Parathyroid adenoma (tissue), 2 donors: ENCODE data around the gene CIT.
A peak's percentile ranks its signal among the peaks of the same experiment; 100 is the strongest.

Source experiments
- H2AFZ ChIP-seq: fragments of 300-600 bp; sonication (generic); one replicate; pipeline ENCODE4 v1.7.0; 2017; ENCODE audit warnings: antibody characterized with exemption, mild to moderate bottlenecking
- H3K27ac ChIP-seq: fragments of 300-600 bp; sonication (generic); one replicate; pipeline ENCODE4 v1.7.0; 2017
- H3K27me3 ChIP-seq: fragments of 300-600 bp; sonication (generic); one replicate; pipeline ENCODE4 v1.7.0; 2017; ENCODE audit warnings: low read length; ENCODE audit not compliant: control insufficient read depth, insufficient read depth
- H3K36me3 ChIP-seq: fragments of 300-600 bp; sonication (generic); one replicate; pipeline ENCODE4 v1.7.0; 2017; ENCODE audit warnings: low read length; ENCODE audit not compliant: control insufficient read depth, insufficient read depth
- H3K4me1 ChIP-seq: fragments of 300-600 bp; sonication (generic); one replicate; pipeline ENCODE4 v1.7.0; 2017; ENCODE audit warnings: control low read depth
- H3K4me2 ChIP-seq: fragments of 300-600 bp; sonication (generic); one replicate; pipeline ENCODE4 v1.7.0; 2017; ENCODE audit warnings: low read length
- H3K4me3 ChIP-seq: fragments of 300-600 bp; sonication (generic); one replicate; pipeline ENCODE4 v1.7.0; 2017; ENCODE audit warnings: low read depth, low read length
- H3K79me2 ChIP-seq: fragments of 300-600 bp; sonication (generic); one replicate; pipeline ENCODE4 v1.7.0; 2017; ENCODE audit warnings: control low read depth
- H3K9ac ChIP-seq: fragments of 300-600 bp; sonication (generic); one replicate; pipeline ENCODE4 v1.7.0; 2017; ENCODE audit warnings: mild to moderate bottlenecking
- H3K9me3 ChIP-seq: fragments of 300-600 bp; sonication (generic); one replicate; pipeline ENCODE4 v1.7.0; 2017; ENCODE audit warnings: low read length; ENCODE audit not compliant: control insufficient read depth
- CTCF ChIP-seq: fragments of 300-600 bp; sonication (generic); IDR thresholded peaks from one replicate; pipeline ENCODE4 v1.7.0; 2017; ENCODE audit warnings: antibody characterized with exemption, mild to moderate bottlenecking
- donor health status: primary hyperparathyroidism.

The CIT gene

DNA sequence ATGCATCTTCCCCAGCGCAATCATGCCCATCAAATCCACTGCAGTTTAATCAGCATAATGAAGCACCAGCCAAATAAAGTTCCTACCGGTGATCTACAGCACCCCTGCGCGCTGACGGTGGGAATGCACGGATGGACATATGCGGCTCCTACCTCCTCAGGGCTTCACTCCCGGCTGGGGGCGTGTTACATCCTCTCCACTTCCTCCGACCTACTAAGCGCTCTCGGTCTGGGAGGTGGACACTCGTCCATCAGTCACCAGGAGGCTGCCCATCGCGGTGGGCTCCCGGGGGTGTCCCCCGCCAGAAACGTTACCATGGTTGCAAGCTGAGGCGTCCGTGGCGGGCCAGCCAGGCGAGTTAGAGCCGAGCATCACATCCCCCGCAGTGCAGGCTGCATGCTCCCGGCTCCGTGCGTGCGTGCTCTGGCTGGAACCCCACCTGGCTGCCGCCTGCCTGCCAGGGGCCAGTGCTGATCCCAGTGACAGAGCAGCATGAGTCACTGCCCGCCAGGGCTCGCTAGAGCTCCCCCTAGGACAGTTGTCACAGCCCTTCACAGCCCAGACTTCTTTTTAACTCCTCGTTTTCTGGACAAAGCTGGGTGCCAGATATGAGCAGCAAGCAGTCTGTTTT lies 73.0 kb downstream of the CIT start:
- Histone ChIP-seq H3K9ac (no peak overlapping the region), H3K36me3 (no peaks in the 10 kb centered on the region), H3K4me3 (no peak overlapping the region), H3K27ac (no peak overlapping the region), H3K79me2 (no peaks in the 10 kb centered on the region), H3K4me2 (no peak overlapping the region), H3K4me1 (peaks cover 11% of the 10 kb centered on the region), H2AFZ (peak overlapping the region; percentile 71), H3K27me3 (no peaks in the 10 kb centered on the region), H3K9me3 (no peaks in the 10 kb centered on the region)
- TF ChIP-seq CTCF, result peak; percentile 59

DNA sequence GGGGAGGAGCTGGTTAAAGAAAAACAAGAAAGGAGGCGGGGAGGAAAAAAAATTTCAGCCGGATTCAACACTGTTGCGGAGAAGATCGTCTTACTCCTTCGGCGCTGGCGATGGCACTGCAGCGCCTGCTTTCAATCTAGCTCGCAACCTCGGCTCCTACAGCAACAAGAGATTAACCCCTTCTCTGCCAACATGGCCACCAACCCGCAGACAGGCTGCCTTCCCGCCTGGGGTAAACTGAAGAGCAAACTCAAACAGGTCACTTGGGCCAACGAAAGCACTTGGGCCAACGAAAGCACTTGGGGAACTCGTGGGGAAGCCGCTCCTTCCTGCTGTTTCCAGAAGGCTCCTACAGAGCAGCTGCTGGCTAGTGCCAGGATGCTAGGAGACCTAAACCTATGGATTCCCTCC lies 73.7 kb downstream of the CIT start:
- Histone ChIP-seq H3K27ac (no peak overlapping the region), H3K4me1 (peaks cover 11% of the 10 kb centered on the region), H3K4me3 (peak overlapping the region; percentile 24), H3K9me3 (no peaks in the 10 kb centered on the region), H3K4me2 (peak overlapping the region; percentile 58), H3K36me3 (no peaks in the 10 kb centered on the region), H2AFZ (peak overlapping the region; percentile 71), H3K27me3 (no peaks in the 10 kb centered on the region), H3K9ac (no peak overlapping the region), H3K79me2 (no peaks in the 10 kb centered on the region)
- TF ChIP-seq CTCF, result no peak

DNA sequence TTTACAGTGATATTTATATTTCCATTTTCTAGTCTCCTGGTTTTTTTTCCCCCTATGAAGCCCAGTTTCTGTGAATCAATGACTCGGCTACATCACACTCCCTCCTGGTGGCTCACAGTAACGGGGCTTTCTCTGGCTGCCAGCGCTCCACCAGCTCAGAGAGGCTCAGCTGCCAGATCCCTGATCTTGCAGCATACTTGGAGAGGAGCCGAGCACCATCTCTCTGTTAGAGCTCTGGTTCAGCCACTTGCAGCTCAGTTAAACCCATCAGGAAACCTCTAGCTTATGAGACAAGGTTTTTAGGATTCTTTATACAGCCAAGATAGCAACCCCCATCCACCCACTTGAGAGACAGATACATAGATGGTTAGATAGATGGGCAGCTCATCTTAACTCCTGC lies 74.6 kb downstream of the CIT start:
- H3K4me3 ChIP-seq, result no peak overlapping the region
- no peak overlapping the region for H3K27ac ChIP-seq
- H3K9ac ChIP-seq, result no peak overlapping the region
- H3K27me3 ChIP-seq, result no peaks in the 10 kb centered on the region
- no peaks in the 10 kb centered on the region for H3K9me3 ChIP-seq
- no peaks in the 10 kb centered on the region for H3K79me2 ChIP-seq
- no peak overlapping the region for H3K4me2 ChIP-seq
- H3K4me1 ChIP-seq, result peaks cover 11% of the 10 kb centered on the region
- peak overlapping the region; percentile 21 for H2AFZ ChIP-seq
- no peak for TF ChIP-seq CTCF
- H3K36me3 ChIP-seq, result no peaks in the 10 kb centered on the region

DNA sequence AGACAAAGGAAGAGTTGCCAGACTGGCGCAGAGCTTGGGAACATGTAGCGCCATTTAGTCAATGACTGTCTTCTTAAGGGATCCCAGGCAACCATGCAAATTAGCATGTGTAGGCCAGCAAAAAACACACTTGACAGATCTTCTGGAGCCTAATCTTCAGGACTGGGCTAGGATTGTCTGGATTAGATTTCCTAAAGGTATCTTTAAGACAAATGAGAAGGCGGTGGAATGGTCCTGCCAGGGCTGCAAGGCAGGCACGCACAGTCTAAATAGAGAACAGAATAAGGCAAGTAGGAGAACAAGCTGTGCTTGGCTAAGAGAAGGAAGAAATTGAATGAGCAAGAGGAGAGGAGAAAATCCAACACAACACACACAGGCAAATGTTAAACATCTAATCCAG lies 80.0 kb downstream of the CIT start:
- Histone ChIP-seq H3K27me3 (no peaks in the 10 kb centered on the region), H3K79me2 (no peaks in the 10 kb centered on the region), H2AFZ (no peak overlapping the region), H3K9me3 (no peaks in the 10 kb centered on the region), H3K4me3 (no peak overlapping the region), H3K4me2 (no peak overlapping the region), H3K27ac (no peak overlapping the region), H3K36me3 (no peaks in the 10 kb centered on the region), H3K9ac (no peak overlapping the region), H3K4me1 (no peaks in the 10 kb centered on the region)
- TF ChIP-seq CTCF, result no peak

GRCh38 chr12:119796292-119796691 lies 80.8 kb downstream of the CIT start:
- H3K27me3 ChIP-seq, result no peaks in the 10 kb centered on the region
- no peak overlapping the region for H2AFZ ChIP-seq
- H3K36me3 ChIP-seq, result no peaks in the 10 kb centered on the region
- H3K4me2 ChIP-seq, result no peak overlapping the region
- no peak overlapping the region for H3K9ac ChIP-seq
- no peaks in the 10 kb centered on the region for H3K4me1 ChIP-seq
- H3K4me3 ChIP-seq, result no peak overlapping the region
- H3K27ac ChIP-seq, result no peak overlapping the region
- TF ChIP-seq CTCF, result no peak
- H3K9me3 ChIP-seq, result no peaks in the 10 kb centered on the region
- no peaks in the 10 kb centered on the region for H3K79me2 ChIP-seq
